HG02884 (cell line): ENCODE data around the gene NIM1K.
A peak's percentile ranks its signal among the peaks of the same experiment; 100 is the strongest.
"Not testable (repeated sequence)": the region's sequence is repeated elsewhere in the genome, so short reads cannot be mapped to it uniquely, and the experiment has no call there.

Source experiments
- ATAC-seq: cut with Tn5 transposase; IDR thresholded peaks from one replicate; pipeline ENCODE4 v1.9.1; 2021; ENCODE audit warnings: mild to moderate bottlenecking, moderate library complexity; ENCODE audit not compliant: unreplicated experiment

Gene NIM1K

DNA sequence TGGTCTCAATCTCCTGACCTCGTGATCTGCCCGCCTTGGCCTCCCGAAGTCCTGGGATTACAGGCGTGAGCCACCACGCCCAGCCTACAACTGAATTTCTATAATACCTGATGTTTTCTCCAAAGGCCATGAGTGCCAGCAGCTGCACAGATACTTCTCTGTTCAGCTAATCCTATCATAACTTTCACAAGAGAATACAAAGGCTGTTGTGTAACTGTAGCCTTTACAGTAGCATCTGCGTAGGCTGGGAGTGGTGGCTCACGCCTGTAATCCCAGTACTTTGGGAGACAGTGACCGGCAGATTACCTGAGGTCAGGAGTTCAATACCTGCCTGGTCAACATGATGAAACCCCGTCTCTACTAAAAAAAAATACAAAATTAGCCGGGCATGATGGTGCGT is 8.9 kb upstream of the NIM1K start:
- not testable (repeated sequence) for ATAC-seq

DNA sequence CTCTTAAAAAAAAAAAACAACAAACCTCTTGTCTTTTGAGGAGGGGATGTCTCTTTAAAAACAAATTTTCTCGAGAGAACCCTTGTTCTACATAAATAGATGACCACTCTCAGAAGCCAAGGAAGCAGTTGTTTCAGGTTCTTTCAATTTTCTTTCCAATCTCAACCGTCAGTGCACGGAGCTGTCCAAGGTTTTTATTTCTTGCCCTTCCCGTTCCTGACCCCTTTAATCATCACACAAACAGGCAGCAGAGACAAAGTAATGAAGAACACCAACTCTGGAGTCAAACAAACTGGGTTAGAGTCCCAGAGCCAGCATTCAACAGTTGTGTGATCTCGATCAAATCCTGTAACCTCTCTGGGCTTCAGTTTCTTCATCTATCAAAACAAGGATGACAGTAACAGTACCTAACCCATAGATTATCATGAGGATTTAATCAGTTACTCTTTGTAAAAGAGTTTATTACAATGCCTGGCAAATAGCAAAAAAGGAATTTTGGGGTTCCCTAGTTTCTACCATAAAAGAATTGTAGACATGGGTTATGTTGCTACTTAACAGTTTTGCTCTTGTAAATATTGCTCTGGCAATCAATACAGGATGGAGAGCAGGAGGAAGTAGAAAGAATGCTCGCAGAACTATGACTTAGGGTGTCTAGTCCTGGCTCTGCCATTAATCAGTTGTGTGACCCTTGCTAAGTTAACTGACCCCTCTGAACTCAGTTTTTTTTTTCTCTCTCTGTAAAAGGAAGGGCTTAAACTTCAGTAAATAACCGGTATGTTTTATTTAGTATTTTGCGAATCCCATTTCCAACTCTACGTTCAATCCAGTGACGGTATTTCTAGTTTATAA is 1.0 kb upstream of the NIM1K start:
- ATAC-seq: no peak

GRCh38 chr5:43192558-43193180 is 644 bp downstream of the NIM1K start:
- ATAC-seq: peak; percentile 17

DNA sequence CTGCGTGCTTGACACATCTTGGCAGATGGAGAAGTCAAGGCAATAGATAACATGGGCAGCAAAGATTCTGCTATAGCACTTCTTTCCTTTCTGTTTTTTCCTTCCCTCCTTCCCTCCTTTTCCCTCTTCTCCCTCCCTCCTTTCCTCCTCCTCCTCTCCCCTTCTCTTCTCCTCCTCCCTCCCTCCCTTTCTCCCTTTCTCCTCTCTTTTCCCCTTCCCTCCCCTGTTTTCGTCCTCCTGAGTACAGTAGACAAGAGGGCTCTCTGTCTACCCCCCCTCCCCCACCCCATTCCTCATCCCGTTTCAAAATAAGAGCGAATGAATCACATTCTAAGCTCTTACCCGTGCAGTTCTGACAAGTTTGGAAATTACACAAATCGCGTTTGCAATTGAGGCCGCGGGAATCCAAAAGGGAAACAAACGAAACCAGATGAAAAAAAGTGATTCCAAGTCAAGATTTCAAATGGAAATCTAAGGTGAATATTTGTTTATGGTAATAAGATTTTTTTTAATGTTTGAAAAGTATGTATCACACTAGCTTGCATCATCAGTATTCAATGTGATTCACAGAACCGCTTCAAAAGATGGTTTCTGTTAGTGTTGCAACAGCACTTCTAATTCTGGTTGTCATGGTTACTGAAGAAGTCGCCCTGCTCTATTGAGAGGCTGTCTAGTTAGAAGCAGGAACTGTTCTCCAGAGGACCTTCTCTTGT is 1.3 kb downstream of the NIM1K start:
- ATAC-seq: peak; percentile 52

DNA sequence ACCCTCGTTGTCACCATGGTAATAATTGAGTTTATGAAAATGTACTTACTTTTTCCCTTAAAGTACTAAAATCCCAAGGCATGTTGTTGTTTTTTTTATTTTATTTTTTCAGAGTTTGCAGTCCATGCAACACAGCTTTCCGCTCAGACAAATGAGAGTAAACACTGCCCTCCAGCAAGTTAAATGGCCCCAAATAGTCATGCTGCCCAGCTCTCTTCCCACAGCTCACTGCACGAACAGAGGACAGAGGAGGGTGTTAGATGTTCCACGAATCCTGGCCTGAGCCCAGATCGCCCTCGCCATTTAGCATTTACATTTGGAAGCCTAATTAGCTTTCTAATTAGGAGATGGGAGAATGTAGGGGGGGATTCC is 1.9 kb downstream of the NIM1K start:
- no peak for ATAC-seq

DNA sequence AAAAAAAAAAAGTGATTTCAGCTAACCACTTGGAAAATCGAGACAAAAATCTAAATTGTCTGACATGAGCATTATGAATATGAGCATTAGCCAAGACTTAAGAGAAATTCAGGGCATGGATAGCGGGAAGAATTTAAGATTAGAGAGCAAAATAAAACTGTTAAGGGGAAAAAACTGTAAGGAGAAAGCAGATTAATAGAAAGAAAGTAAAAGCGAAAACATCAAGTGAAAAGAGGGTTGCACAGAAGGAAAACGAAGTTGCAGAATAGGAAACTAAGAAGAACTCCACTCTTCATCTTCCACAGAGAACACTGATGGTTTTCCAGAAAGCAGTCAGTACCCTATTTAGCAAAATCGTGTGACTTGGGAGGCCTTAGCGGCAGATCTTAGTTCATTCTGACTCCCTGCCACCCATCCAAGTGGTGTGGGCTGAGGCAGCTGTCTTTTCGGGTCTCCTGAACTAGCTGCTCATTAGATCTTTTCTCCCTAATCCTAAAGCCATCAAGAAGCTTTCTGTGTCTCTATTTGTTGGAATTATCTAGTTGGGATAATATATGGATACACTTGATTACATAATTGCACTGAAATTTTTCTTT is 3.7 kb downstream of the NIM1K start:
- ATAC-seq: no peak

DNA sequence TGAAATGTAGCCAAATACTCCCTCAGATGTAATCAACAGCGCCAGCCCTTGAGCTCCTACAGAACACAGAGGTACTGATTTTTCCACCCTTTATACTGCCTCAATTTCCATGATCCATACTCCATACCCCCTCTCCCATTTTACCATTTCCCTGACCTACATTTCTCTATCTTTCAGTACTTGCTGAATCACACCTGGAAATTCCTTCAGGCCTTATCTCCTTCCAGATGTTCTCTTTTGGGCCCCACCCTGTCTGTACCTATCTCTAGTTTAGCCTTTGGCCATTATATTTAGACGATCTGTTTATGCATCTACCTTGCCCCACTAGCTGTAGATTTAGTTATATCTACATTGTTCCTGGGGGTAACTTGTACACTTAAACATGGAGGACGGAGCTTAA is 5.5 kb downstream of the NIM1K start:
- no peak for ATAC-seq

DNA sequence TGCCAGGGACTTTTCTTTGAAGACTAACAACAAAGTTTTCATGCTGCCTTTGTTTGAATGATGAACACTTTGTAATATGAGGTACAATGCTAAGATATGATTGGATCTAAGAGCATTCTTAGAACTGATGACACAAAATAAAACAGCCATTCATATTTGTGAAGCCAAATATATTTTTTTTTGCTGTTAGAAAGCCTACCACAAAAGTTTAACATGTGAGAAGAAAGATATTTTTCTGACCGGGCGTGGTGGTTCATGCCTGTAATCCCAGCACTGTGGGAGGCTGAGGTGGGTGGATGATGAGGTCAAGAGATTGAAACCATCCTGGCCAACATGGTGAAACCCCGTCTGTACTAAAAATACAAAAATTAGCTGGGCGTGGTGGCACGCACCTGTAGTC is 9.4 kb downstream of the NIM1K start:
- ATAC-seq: not testable (repeated sequence)

GRCh38 chr5:43202380-43202779 is 10.4 kb downstream of the NIM1K start:
- ATAC-seq: no peak

DNA sequence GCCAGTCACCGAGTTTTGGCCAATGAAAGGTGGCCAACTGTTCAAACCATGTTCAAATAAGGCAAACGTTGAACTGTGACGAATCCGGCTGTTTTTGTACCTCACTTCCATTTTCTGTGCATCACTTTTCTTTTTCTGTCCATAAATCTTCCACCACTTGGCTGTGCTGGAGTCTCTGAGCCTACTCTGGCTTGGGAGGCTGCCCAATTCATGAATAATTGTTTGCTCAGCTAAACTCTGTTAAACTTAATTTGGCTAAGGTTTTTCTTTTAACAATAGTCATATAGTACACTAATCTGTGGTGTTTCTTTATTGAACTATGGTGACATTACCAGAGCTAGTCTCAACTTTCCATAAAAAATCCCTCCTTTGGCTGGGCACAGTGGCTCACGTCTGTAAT is 11.3 kb downstream of the NIM1K start:
- ATAC-seq: no peak

DNA sequence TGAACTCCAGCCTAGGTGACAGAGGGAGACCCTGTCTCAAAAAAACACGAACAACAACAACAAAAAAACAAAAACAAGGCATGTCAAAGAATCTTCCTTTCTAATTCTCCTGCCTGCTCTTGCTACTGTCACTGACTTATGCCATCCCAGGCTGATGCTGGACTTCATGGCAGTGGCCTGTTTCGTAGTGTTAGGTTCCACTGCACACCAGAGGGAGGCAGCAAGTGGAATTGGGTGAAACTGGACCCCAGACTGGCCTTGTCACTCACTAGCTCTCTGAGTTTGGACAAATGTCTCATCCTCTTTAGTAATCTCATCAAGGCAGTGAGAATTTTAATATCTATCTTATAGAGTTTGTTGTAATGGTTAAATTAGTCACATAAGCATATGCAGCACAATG is 12.9 kb downstream of the NIM1K start:
- ATAC-seq: no peak

DNA sequence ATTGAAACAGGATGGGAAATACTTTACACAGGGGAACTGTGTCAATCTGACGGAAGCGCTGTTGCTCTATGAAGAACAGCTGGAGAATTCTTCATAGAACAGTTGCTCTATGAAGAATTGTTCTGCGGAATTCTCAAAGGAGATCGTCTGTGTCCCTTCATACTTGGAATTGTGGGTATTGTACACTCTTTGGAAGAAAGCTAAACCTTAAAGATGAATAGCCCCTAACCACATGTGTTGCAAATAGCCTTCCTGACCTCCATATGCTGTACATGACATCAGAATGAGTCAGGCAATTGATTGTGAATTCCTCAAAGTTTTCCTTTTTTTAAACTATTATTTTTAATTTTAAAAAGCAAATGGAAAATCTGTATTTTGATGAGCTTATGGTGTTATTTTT is 15.6 kb downstream of the NIM1K start:
- ATAC-seq: no peak

DNA sequence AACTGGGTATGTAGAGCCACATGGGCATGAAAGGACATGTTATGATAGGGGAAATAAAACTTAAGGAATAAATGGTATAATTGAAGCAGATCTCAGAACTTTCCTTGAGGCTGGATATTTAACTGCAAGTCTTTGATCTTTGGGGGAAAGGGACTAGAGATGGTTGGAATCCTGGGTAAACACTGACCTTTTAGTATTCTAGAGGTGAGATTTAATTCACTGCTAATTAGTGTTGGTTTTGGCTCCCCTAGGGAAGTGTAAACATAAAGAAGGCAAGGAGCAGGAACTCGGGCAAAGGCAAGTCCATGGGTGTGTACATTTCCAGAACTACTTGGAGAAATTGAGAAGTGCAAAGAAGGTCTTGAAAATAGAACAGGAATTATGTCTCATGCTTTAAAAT is 16.6 kb downstream of the NIM1K start:
- ATAC-seq: no peak

DNA sequence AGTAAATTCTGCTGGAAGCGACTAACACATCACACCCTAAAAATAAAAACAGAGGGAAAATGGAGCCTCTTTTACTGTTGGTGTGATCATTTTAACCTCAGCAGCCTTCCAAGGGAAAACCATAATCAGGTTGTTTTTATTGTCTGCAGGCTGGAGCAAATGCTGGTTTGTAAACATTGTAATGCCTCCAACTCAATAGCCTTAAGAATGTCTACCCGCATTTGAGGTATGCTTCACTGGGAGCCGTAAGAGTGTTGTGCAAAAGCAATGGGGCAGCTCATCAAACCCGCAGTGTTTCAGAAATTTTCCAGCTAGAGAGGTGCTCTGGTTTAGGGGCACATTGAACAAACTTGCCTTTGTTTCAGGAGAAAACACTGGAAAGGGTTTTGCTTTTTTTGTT is 17.0 kb downstream of the NIM1K start:
- ATAC-seq: no peak

DNA sequence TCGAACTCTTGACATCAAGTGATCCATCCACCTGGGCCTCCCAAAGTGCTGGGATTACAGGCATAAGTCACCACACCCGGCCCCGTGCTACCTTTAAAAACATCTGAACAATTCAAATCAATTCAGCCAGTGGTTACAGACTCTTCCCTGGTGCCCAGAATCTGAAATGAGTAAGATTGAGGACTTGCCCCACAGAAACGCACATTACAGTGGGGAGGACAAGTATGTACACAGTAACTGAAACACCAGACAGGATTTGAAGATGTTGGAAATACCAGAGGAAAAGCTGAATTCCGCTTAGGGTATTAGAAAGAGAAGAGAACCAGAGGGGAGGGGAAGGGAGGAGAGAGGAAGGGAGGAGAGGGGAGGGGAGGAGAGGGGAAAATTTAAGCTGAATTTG is 17.8 kb downstream of the NIM1K start:
- no peak for ATAC-seq

DNA sequence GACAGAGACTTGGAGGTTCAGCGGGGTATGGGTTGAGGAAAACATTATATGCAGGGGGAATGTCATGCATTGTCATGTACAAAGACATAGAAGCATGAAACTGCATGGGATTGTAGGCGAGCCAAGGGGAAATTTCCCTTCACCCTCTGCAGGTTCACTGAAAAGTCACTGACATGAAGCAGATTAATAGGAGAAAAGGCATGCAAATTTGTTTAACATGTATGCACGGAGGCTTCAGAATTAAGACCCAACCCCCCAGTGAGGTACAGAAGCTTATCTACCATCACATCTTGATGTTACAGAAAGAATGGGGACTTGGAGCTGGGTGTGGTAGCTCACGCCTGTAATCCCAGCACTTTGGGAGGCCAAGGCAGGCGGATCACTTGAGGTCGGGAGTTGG is 18.5 kb downstream of the NIM1K start:
- no peak for ATAC-seq

DNA sequence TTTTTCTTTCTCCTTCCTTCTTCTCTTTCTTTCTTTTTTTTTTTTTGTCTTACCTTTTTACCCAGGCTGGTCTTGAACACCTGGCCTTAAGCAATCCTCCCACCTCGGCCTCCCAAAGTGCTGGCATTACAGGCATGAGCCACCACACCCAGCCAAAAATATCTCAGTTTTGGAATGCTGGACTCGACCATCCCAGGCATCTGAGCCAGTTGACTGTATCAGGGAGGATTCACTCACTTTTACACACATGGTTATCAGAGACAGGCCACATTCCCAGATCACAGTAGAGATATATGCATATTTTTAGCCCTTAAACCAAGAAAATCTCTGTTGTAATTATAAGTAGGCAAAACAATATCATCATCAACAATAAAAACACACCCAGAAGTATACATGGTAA is 21.9 kb downstream of the NIM1K start:
- no peak for ATAC-seq

DNA sequence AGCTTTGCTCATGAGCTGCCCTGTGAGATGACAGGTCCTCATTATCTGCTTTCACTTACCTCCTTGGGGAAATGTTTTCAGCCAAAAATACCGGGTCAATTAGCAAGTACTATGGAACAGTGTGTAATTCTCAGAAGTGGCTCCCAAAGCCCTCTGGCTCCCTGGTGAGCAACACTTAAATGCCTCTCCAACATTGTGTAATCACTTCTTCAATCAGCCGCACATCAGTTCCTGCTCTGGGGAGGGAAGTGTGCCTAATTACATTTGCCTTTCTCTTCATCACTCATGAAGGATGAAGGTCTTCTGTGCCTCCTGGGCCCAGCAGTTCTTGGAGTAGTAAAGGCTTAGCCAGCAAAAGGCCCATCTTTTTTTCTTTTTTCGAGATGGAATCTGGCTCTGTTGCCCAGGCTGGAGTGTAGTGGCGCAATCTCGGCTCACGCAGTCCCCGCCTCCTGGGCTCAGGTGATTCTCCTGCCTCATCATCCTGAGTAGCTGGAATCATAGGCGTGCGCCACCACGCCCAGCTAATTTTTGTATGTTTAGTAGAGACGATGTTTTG is 23.1 kb downstream of the NIM1K start:
- no peak for ATAC-seq

- ATAC-seq: no peak
These were observed 24.9 kb downstream of the NIM1K start for GRCh38 chr5:43216941-43217340.

DNA sequence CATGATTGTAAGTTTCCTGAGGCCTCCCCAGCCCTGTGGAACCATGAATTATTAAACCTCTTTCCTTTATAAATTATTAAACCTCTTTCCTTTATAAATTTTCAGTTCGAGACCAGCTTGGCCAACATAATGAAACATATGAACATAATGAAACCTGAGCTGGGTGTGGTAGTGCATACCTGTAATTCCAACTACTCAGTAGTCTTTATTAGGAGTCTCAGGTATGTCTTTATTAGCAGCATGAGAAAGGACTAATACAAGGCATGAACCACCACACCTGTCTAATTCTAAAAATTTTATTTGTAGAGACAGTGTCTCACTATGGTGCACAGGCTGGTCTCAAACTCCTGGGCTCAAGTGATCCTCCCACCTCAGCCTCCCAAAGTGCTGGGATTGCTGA is 27.1 kb downstream of the NIM1K start:
- ATAC-seq: no peak

DNA sequence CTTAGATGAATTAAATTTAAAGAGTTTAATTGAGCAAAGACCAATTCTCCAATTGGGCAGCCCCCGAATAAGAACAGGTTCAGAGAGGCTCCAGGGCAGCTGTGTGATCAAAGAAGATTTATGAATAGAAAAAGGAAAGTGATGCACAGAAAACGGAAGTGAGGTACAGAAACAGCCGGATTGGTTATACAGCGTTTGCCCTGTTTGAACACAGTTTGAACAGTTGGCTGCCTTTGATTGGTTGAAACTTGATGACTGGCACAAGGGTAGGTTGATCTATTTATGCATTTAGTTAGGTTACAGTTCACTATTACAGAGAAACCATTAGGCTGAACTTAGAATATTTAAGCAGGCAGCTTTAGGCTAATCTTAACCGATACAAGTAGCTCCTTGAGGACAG is 29.5 kb downstream of the NIM1K start:
- ATAC-seq: no peak
